Vagina (tissue), 2 donors: ENCODE measurements around the gene TMEM242. TPM values are rescaled to one million over a fixed set of nuclear protein-coding genes. Genes with fewer than 3 reads are reported as not detected.
A peak's percentile ranks its signal among the peaks of the same experiment; 100 is the strongest.

Experiments used
- DNase-seq, 2 donors: peaks; one replicate each; pipeline ENCODE4 v3.0.0-alpha.2; 2017; ENCODE audit errors: extremely low spot score in 2 of 2
- H3K27ac ChIP-seq: fragments of 200-600 bp; sonication (generic); one replicate; pipeline ENCODE4 v1.5.1; 2019
- H3K27me3 ChIP-seq: fragments of 200-600 bp; sonication (generic); one replicate; pipeline ENCODE4 v1.5.1; 2019
- H3K36me3 ChIP-seq, 2 donors: fragments of 200-600 bp; sonication (generic); one replicate each; pipeline ENCODE4 v1.5.1; 2017 to 2019
- H3K4me1 ChIP-seq: fragments of 200-600 bp; sonication (generic); one replicate; pipeline ENCODE4 v1.5.1; 2019
- H3K4me3 ChIP-seq, 2 donors: fragments of 200-600 bp; sonication (generic); 1 replicate in 1 of 2; 2 replicates in 1 of 2; pipeline ENCODE4 v1.5.1; 2016 to 2019
- H3K9me3 ChIP-seq: fragments of 200-600 bp; sonication (generic); one replicate; pipeline ENCODE4 v1.5.1; 2019
- POLR2A ChIP-seq, 2 donors: fragments of 450-650 bp; IDR thresholded peaks; one replicate each; pipeline ENCODE4 v1.6.1; 2017; ENCODE audit warnings: antibody characterized with exemption in 2 of 2, mild to moderate bottlenecking in 2 of 2, moderate library complexity in 2 of 2
- POLR2AphosphoS5 ChIP-seq, 2 donors: sonication (generic); formaldehyde crosslinking; IDR thresholded peaks; one replicate each; pipeline ENCODE4 v1.9.0; 2017; ENCODE audit warnings: antibody characterized with exemption in 2 of 2, mild to moderate bottlenecking in 2 of 2, low read depth in 1 of 2; ENCODE audit not compliant: insufficient read depth in 1 of 2
- intact Hi-C: fragments of 100-400 bp; cut with DNase I; formaldehyde crosslinking; loops from one replicate; pipeline ENCODE4 v1.15.1; 2023
- total RNA-seq: library from RNA; depleted of rRNA; stranded (reverse); fragments of >200 nt; gene quantifications from one replicate; pipeline ENCODE4 v1.2.3, GENCODE V29; 2016
- TF ChIP-seq, protein P1 (sequence below), 3 experiments: fragments of 450-650 bp in 2 of 3; fragments of 200-600 bp in 1 of 3; sonication (generic) in 1 of 3; IDR thresholded peaks; one replicate each; pipeline ENCODE4 v1.5.1; 2017 to 2019; ENCODE audit warnings: antibody characterized with exemption in 3 of 3, mild to moderate bottlenecking in 2 of 3, moderate library complexity in 2 of 3

The TMEM242 gene
- total RNA-seq, 1 donor from 2014 or later, result 6.1 TPM

DNA sequence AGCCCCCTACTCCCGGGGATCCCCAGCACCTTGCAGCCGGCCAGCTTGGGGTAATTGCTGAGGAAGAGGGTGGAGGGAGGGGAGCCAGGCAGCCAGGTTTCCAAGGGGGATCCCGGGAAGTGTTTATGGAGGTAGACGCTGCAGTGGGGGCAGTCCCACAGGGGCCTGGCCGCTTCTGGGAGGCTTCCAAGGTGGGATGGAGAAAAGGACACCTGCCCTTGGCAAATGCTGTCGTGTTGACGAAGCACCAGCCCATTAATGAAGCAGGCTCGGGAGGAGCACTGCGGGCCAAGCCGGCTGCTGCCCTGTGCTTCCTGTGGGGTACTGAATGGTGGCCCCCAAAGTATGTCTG, 82.4 kb downstream of the TMEM242 start:
- no peaks in the 10 kb centered on the region for H3K36me3 ChIP-seq
- TF ChIP-seq POLR2AphosphoS5 (IDR thresholded peaks at IDR 0.05; ENCODE audit: insufficient read depth in 1 of 2, low read depth in 1 of 2) (no peak), POLR2A (IDR thresholded peaks at IDR 0.05) (no peak)
- TF ChIP-seq, protein P1, sequence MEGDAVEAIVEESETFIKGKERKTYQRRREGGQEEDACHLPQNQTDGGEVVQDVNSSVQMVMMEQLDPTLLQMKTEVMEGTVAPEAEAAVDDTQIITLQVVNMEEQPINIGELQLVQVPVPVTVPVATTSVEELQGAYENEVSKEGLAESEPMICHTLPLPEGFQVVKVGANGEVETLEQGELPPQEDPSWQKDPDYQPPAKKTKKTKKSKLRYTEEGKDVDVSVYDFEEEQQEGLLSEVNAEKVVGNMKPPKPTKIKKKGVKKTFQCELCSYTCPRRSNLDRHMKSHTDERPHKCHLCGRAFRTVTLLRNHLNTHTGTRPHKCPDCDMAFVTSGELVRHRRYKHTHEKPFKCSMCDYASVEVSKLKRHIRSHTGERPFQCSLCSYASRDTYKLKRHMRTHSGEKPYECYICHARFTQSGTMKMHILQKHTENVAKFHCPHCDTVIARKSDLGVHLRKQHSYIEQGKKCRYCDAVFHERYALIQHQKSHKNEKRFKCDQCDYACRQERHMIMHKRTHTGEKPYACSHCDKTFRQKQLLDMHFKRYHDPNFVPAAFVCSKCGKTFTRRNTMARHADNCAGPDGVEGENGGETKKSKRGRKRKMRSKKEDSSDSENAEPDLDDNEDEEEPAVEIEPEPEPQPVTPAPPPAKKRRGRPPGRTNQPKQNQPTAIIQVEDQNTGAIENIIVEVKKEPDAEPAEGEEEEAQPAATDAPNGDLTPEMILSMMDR (IDR thresholded peaks at IDR 0.05), result no peak
- peaks cover 48% of the 10 kb centered on the region for H3K4me1 ChIP-seq
- H3K27ac ChIP-seq, result peak overlapping the region; percentile 69
- no peaks in the 10 kb centered on the region for H3K9me3 ChIP-seq
- H3K4me3 ChIP-seq, result peak overlapping the region; percentile 25 to 44
- no peak for DNase-seq
- intact Hi-C loops, result no loop called here
- H3K27me3 ChIP-seq, result no peaks in the 10 kb centered on the region

DNA sequence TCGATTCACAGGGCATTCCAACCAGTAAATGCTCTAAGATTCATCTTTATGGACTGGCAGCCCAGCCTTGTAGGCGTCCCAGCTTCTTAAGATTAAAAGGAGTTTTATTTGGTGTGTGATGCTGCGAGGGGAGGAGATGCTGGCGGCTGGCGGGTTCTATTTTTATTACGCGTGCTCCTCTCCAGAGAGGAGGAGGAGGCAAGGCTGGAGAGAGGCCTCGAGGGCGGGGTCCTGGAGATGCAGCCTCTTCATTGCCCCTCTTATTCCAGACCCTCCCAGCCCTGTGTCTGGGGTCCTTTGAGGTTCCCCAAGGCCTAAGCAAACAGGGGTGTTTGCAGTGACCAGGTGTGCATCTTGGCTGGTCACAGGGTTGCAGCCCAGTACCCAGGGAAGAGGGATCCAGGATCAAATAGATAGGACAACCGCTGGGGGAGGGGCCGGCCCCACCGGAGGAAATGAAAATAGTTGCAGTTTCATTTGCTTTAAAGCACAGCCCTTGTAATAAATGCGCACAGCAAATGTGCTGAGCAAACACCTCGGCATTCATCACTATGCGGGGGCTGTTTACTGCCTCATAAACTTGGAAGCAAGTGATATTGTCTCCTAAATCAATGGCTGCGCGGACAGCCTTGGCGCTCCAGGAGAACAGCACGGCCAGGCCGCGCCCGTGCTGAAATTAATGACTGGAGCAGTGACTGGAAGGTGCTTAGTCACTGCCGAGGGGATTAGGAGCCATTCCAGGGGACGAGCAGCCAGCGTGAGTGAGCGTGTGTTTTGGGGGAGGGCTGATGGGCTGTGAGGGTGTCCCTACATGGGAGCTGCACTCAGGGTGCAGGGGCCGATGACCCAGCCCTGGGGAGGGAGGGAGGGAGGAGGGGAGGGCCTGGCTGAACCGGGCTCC, 83.0 kb downstream of the TMEM242 start:
- DNase-seq, result peak in 1 of 2 donors; percentile 97
- TF ChIP-seq POLR2AphosphoS5 (IDR thresholded peaks at IDR 0.05; ENCODE audit: insufficient read depth in 1 of 2, low read depth in 1 of 2) (peak; percentile 64 to 91), POLR2A (IDR thresholded peaks at IDR 0.05) (no peak)
- no peaks in the 10 kb centered on the region for H3K9me3 ChIP-seq
- H3K27me3 ChIP-seq, result no peaks in the 10 kb centered on the region
- peaks cover 48% of the 10 kb centered on the region for H3K4me1 ChIP-seq
- peak overlapping the region; percentile 25 to 44 for H3K4me3 ChIP-seq
- H3K27ac ChIP-seq, result peak overlapping the region; percentile 69
- H3K36me3 ChIP-seq, result no peaks in the 10 kb centered on the region
- intact Hi-C loops, result no loop called here

DNA sequence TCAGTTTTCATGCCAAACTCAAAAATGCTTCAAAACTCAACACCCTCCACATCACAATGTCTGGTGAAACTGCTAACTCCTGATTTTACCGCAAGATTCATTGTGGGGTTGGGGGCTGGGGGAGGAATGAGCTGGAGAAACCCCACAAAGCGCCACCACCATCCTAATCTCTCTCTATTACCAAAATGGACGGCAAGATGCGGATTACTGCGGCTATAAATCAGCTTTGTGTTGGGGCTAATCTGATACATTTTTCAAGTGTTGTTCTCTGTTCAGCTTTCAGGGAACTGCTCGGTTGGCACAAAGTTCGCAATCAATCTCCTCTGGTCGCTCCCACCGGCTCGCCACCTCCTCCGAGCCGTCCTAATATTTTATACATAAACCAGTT, 83.7 kb downstream of the TMEM242 start:
- intact Hi-C loops, result no loop called here
- TF ChIP-seq POLR2A (IDR thresholded peaks at IDR 0.05), result no peak
- TF ChIP-seq, protein P1 (IDR thresholded peaks at IDR 0.05), result peak in 1 of 3 experiments; percentile 3
- Histone ChIP-seq H3K4me3 (peak overlapping the region; percentile 25 to 44), H3K27ac (peak overlapping the region; percentile 69), H3K9me3 (no peaks in the 10 kb centered on the region), H3K4me1 (peaks cover 50% of the 10 kb centered on the region), H3K36me3 (no peaks in the 10 kb centered on the region), H3K27me3 (no peaks in the 10 kb centered on the region)
- no peak for DNase-seq

Other genes with a start within 250 kb of the TMEM242 start
- 15.2 TPM for gene ZDHHC14, start 57.7 kb upstream of the TMEM242 start, total RNA-seq